K562 (cell line): ENCODE results near the gene B3GALNT1.

Experiments used
- CTCF ChIP-seq, 3 experiments: IDR thresholded peaks in 2 of 3; conservative IDR thresholded peaks in 1 of 3; 2 replicates each; pipeline ENCODE4 v1.5.1; 2011 to 2012; ENCODE audit warnings: low read length in 3 of 3, mild to moderate bottlenecking in 3 of 3, control low read depth in 2 of 3, improper control_type of control experiment in 1 of 3, inconsistent platforms in 1 of 3, low read depth in 1 of 3, mixed read lengths in 1 of 3, moderate library complexity in 1 of 3; ENCODE audit not compliant: insufficient read depth in 2 of 3
- EZH2 ChIP-seq: IDR thresholded peaks from 2 replicates; pipeline ENCODE4 v1.6.1; 2012; ENCODE audit warnings: low read depth, mild to moderate bottlenecking, inconsistent platforms, low read length, borderline replicate concordance
- FOXM1 ChIP-seq, 2 experiments: fragments of 450-650 bp in 1 of 2; sonication (generic) in 1 of 2; formaldehyde crosslinking in 1 of 2; IDR thresholded peaks; 2 replicates each; pipeline versions ENCODE4 v1.6.1 to v1.9.0; 2017 to 2022; ENCODE audit warnings: low read depth in 2 of 2, mild to moderate bottlenecking in 2 of 2, missing genetic modification reagents in 1 of 2, moderate library complexity in 1 of 2
- MTA2 ChIP-seq: fragments of 450-650 bp; IDR thresholded peaks from 2 replicates; pipeline ENCODE4 v1.6.1; 2016; ENCODE audit warnings: low read depth
- PRPF4 ChIP-seq: fragments of 200-400 bp; formaldehyde crosslinking; IDR thresholded peaks from one replicate; pipeline ENCODE4 v1.6.1; 2017; ENCODE audit warnings: low read length, low read depth, mild to moderate bottlenecking; ENCODE audit not compliant: insufficient read depth, poor library complexity, severe bottlenecking
- SIN3A ChIP-seq, 2 experiments: fragments of 150-350 bp in 1 of 2; IDR thresholded peaks; 2 replicates each; pipeline ENCODE4 v1.6.1; 2011 to 2016; ENCODE audit warnings: borderline replicate concordance in 2 of 2, low read depth in 2 of 2, low read length in 2 of 2, mild to moderate bottlenecking in 2 of 2, moderate library complexity in 2 of 2; ENCODE audit not compliant: control insufficient read depth in 1 of 2
- SNRNP70 ChIP-seq: fragments of 200-400 bp; formaldehyde crosslinking; optimal IDR thresholded peaks from 2 replicates; pipeline ENCODE3; 2017; ENCODE audit warnings: low read depth, low read length
- TEAD1 ChIP-seq, 2 experiments: fragments of 450-650 bp in 1 of 2; sonication (generic) in 1 of 2; formaldehyde crosslinking; IDR thresholded peaks; 2 replicates each; pipeline versions ENCODE4 v1.4.0 to v1.8.0; 2020 to 2022; ENCODE audit warnings: mild to moderate bottlenecking in 2 of 2, missing genetic modification reagents in 1 of 2
- TFAM ChIP-seq: fragments of 250-450 bp; sonication (Bioruptor Pico); conservative IDR thresholded peaks from 2 replicates; pipeline ENCODE4 v1.5.0; 2021; ENCODE audit warnings: mild to moderate bottlenecking, moderate library complexity
- YY1 ChIP-seq, 3 experiments: IDR thresholded peaks; 2 replicates each; pipeline ENCODE4 v1.6.1; 2011; ENCODE audit warnings: low read length in 2 of 3, mild to moderate bottlenecking in 2 of 3, moderate library complexity in 2 of 3, borderline replicate concordance in 1 of 3, control low read depth in 1 of 3, low read depth in 1 of 3; ENCODE audit not compliant: insufficient read depth in 3 of 3, insufficient replicate concordance in 2 of 3, control insufficient read depth in 1 of 3, insufficient read length in 1 of 3; ENCODE audit errors: extremely low read depth in 1 of 3
- ZNF12 ChIP-seq: sonication (generic); formaldehyde crosslinking; IDR thresholded peaks from 2 replicates; pipeline ENCODE4 v1.4.0; 2020; ENCODE audit warnings: mild to moderate bottlenecking, missing genetic modification reagents
- ZNF561 ChIP-seq: fragments of 450-650 bp; formaldehyde crosslinking; conservative IDR thresholded peaks from 2 replicates; pipeline ENCODE4 v1.4.0; 2020; ENCODE audit warnings: mild to moderate bottlenecking, moderate library complexity

GRCh38 chr3:161042023-161042501 lies 63.1 kb downstream of the B3GALNT1 start:
- TF ChIP-seq TEAD1 (CRISPR knock-in tag; IDR thresholded peaks at IDR 0.05) (no peak), ZNF12 (CRISPR knock-in tag) (no peak), FOXM1 (IDR thresholded peaks at IDR 0.05; ENCODE audit: low read depth) (no peak), FOXM1 (CRISPR knock-in tag; IDR thresholded peaks at IDR 0.05; ENCODE audit: low read depth) (no peak), TFAM (CRISPR knock-in tag) (no peak), YY1 (IDR thresholded peaks at IDR 0.05; ENCODE audit: borderline replicate concordance in 1 of 3, control insufficient read depth in 1 of 3, extremely low read depth in 1 of 3, insufficient read depth in 3 of 3, insufficient read length in 1 of 3, insufficient replicate concordance in 2 of 3, low read depth in 1 of 3, low read length in 2 of 3) (no peak), EZH2 (no peak), CTCF (IDR thresholded peaks at IDR 0.05 in 2 of 3, conservative IDR thresholded peaks at IDR 0.05 in 1 of 3; ENCODE audit: insufficient read depth in 2 of 3, low read depth in 1 of 3, low read length in 3 of 3) (no peak), ZNF561 (no peak), SIN3A (IDR thresholded peaks at IDR 0.05; ENCODE audit: borderline replicate concordance in 2 of 2, control insufficient read depth in 1 of 2, low read depth in 2 of 2, low read length in 2 of 2) (no peak), PRPF4 (no peak), SNRNP70 (no peak), MTA2 (no peak)
